Measurements from ENCODE around the gene MAP3K4.

Gene MAP3K4

GRCh38 chr6:161023316-161023715 is 31.7 kb downstream of the MAP3K4 start:
- ATAC-seq (replicated peaks): no peak
- Mint-ChIP-seq H3K4me3 (no peak overlapping the region), H3K4me1 (ENCODE audit: low read depth in 2 of 2) (peaks cover 22 to 40% of the 10 kb centered on the region in 2 donors), H3K9me3 (no peaks in the 10 kb centered on the region), H3K27me3 (no peaks in the 10 kb centered on the region), H3K27ac (no peak overlapping the region), H3K36me3 (ENCODE audit: insufficient read depth) (peaks cover 6% of the 10 kb centered on the region)
- DNase-seq: no peak

GRCh38 chr6:161024364-161024920 is 32.9 kb downstream of the MAP3K4 start:
- H3K27me3 Mint-ChIP-seq: no peaks in the 10 kb centered on the region
- H3K4me3 Mint-ChIP-seq: no peak overlapping the region
- no peak overlapping the region for H3K27ac Mint-ChIP-seq
- H3K9me3 Mint-ChIP-seq: no peaks in the 10 kb centered on the region
- H3K36me3 Mint-ChIP-seq (ENCODE audit: insufficient read depth): peaks cover 6% of the 10 kb centered on the region
- DNase-seq: no peak
- no peak for ATAC-seq (replicated peaks)
- H3K4me1 Mint-ChIP-seq (ENCODE audit: low read depth in 2 of 2): peaks cover 26 to 44% of the 10 kb centered on the region in 2 donors

GRCh38 chr6:161027385-161027784 is 35.8 kb downstream of the MAP3K4 start:
- DNase-seq: no peak
- Mint-ChIP-seq H3K9me3 (no peaks in the 10 kb centered on the region), H3K27ac (peak overlapping the region in 1 of 2 donors; percentile 69), H3K4me3 (no peak overlapping the region), H3K4me1 (ENCODE audit: low read depth in 2 of 2) (peaks cover 35 to 59% of the 10 kb centered on the region in 2 donors), H3K27me3 (no peaks in the 10 kb centered on the region), H3K36me3 (ENCODE audit: insufficient read depth) (peaks cover 3% of the 10 kb centered on the region)
- no peak for ATAC-seq (replicated peaks)

- H3K9me3 Mint-ChIP-seq: no peaks in the 10 kb centered on the region
- no peak for DNase-seq
- H3K4me3 Mint-ChIP-seq: peak overlapping the region in 1 of 2 donors; percentile 13
- peaks cover 5% of the 10 kb centered on the region for H3K36me3 Mint-ChIP-seq (ENCODE audit: insufficient read depth)
- peak overlapping the region; percentile 7 to 41 for H3K27ac Mint-ChIP-seq
- no peaks in the 10 kb centered on the region for H3K27me3 Mint-ChIP-seq
- peaks cover 32 to 59% of the 10 kb centered on the region in 2 donors for H3K4me1 Mint-ChIP-seq (ENCODE audit: low read depth in 2 of 2)
- ATAC-seq (replicated peaks): peak; percentile 63
These were observed 37.7 kb downstream of the MAP3K4 start for GRCh38 chr6:161029195-161029809.

GRCh38 chr6:161031721-161032495 is 40.3 kb downstream of the MAP3K4 start:
- H3K4me1 Mint-ChIP-seq (ENCODE audit: low read depth in 2 of 2): peaks cover 30 to 55% of the 10 kb centered on the region in 2 donors
- H3K4me3 Mint-ChIP-seq: no peak overlapping the region

GRCh38 chr6:161033667-161034066 is 42.1 kb downstream of the MAP3K4 start:
- ATAC-seq (replicated peaks) (no peak), DNase-seq (no peak)
- Mint-ChIP-seq H3K27ac (no peak overlapping the region), H3K27me3 (no peaks in the 10 kb centered on the region), H3K36me3 (ENCODE audit: insufficient read depth) (peaks cover 15% of the 10 kb centered on the region), H3K9me3 (no peaks in the 10 kb centered on the region), H3K4me3 (no peak overlapping the region), H3K4me1 (ENCODE audit: low read depth in 2 of 2) (peaks cover 31 to 47% of the 10 kb centered on the region in 2 donors)

More at GRCh38 chr6:161031721-161032495, 40.3 kb downstream of the MAP3K4 start:
- H3K27me3 Mint-ChIP-seq: no peaks in the 10 kb centered on the region
- DNase-seq (no peak), ATAC-seq (replicated peaks) (no peak)
- H3K27ac Mint-ChIP-seq: no peak overlapping the region
- no peaks in the 10 kb centered on the region for H3K9me3 Mint-ChIP-seq
- H3K36me3 Mint-ChIP-seq (ENCODE audit: insufficient read depth): peaks cover 13% of the 10 kb centered on the region

GRCh38 chr6:161035182-161035980 is 43.8 kb downstream of the MAP3K4 start:
- no peaks in the 10 kb centered on the region for H3K9me3 Mint-ChIP-seq
- H3K4me3 Mint-ChIP-seq: no peak overlapping the region
- no peak overlapping the region for H3K27ac Mint-ChIP-seq
- no peaks in the 10 kb centered on the region for H3K27me3 Mint-ChIP-seq
- H3K36me3 Mint-ChIP-seq (ENCODE audit: insufficient read depth): peaks cover 20% of the 10 kb centered on the region
- no peak for DNase-seq
- no peak for ATAC-seq (replicated peaks)
- peaks cover 26 to 34% of the 10 kb centered on the region in 2 donors for H3K4me1 Mint-ChIP-seq (ENCODE audit: low read depth in 2 of 2)

GRCh38 chr6:161035981-161036263 is 44.4 kb downstream of the MAP3K4 start:
- H3K36me3 Mint-ChIP-seq (ENCODE audit: insufficient read depth): peaks cover 20% of the 10 kb centered on the region
- ATAC-seq (replicated peaks) (no peak), DNase-seq (no peak)
- no peaks in the 10 kb centered on the region for H3K9me3 Mint-ChIP-seq
- H3K27ac Mint-ChIP-seq: no peak overlapping the region
- no peaks in the 10 kb centered on the region for H3K27me3 Mint-ChIP-seq
- H3K4me1 Mint-ChIP-seq (ENCODE audit: low read depth in 2 of 2): peaks cover 29 to 35% of the 10 kb centered on the region in 2 donors
- no peak overlapping the region for H3K4me3 Mint-ChIP-seq

GRCh38 chr6:161037873-161038228 is 46.3 kb downstream of the MAP3K4 start:
- ATAC-seq (replicated peaks) (no peak), DNase-seq (no peak)
- Mint-ChIP-seq H3K27me3 (no peaks in the 10 kb centered on the region), H3K4me3 (no peak overlapping the region), H3K36me3 (ENCODE audit: insufficient read depth) (peaks cover 26% of the 10 kb centered on the region), H3K9me3 (no peaks in the 10 kb centered on the region), H3K4me1 (ENCODE audit: low read depth in 2 of 2) (peaks cover 24 to 25% of the 10 kb centered on the region in 2 donors), H3K27ac (no peak overlapping the region)

GRCh38 chr6:161038229-161039031 is 46.9 kb downstream of the MAP3K4 start:
- Mint-ChIP-seq H3K4me3 (no peak overlapping the region), H3K36me3 (ENCODE audit: insufficient read depth) (peaks cover 26% of the 10 kb centered on the region), H3K9me3 (no peaks in the 10 kb centered on the region), H3K4me1 (ENCODE audit: low read depth in 2 of 2) (peaks cover 27 to 31% of the 10 kb centered on the region in 2 donors), H3K27ac (no peak overlapping the region), H3K27me3 (no peaks in the 10 kb centered on the region)
- no peak for DNase-seq
- no peak for ATAC-seq (replicated peaks)

- no peaks in the 10 kb centered on the region for H3K27me3 Mint-ChIP-seq
- H3K4me3 Mint-ChIP-seq: no peak overlapping the region
- H3K4me1 Mint-ChIP-seq (ENCODE audit: low read depth in 2 of 2): peaks cover 27 to 32% of the 10 kb centered on the region in 2 donors
- H3K27ac Mint-ChIP-seq: peak overlapping the region in 1 of 2 donors; percentile 46
- no peak for DNase-seq
- no peak for ATAC-seq (replicated peaks)
- peaks cover 15% of the 10 kb centered on the region for H3K36me3 Mint-ChIP-seq (ENCODE audit: insufficient read depth)
- H3K9me3 Mint-ChIP-seq: no peaks in the 10 kb centered on the region
These were observed 49.7 kb downstream of the MAP3K4 start for GRCh38 chr6:161041274-161041673.

- Mint-ChIP-seq H3K4me3 (no peak overlapping the region), H3K36me3 (ENCODE audit: insufficient read depth) (peaks cover 15% of the 10 kb centered on the region), H3K27me3 (no peaks in the 10 kb centered on the region), H3K4me1 (ENCODE audit: low read depth in 2 of 2) (peaks cover 19 to 23% of the 10 kb centered on the region in 2 donors), H3K27ac (no peak overlapping the region), H3K9me3 (no peaks in the 10 kb centered on the region)
- no peak for ATAC-seq (replicated peaks)
- no peak for DNase-seq
These were observed 52.8 kb downstream of the MAP3K4 start for GRCh38 chr6:161044335-161044734.

GRCh38 chr6:161048641-161049040 is 57.1 kb downstream of the MAP3K4 start:
- DNase-seq (no peak), ATAC-seq (replicated peaks) (no peak)
- Mint-ChIP-seq H3K27ac (no peak overlapping the region), H3K4me1 (ENCODE audit: low read depth in 2 of 2) (peaks cover 14 to 23% of the 10 kb centered on the region in 2 donors), H3K9me3 (no peaks in the 10 kb centered on the region), H3K4me3 (no peak overlapping the region), H3K36me3 (ENCODE audit: insufficient read depth) (peaks cover 15% of the 10 kb centered on the region), H3K27me3 (no peaks in the 10 kb centered on the region)

Measured in effector memory CD8-positive, alpha-beta T cell (primary cell).